ENCODE results near the gene CFAP92.

CFAP92 gene

GRCh38 chr3:129003578-129004112, 9.8 kb upstream of the CFAP92 start:
- DNase-seq = peak; percentile 47

GRCh38 chr3:129002573-129003569, 9.0 kb upstream of the CFAP92 start:
- DNase-seq = no peak

- DNase-seq = peak; percentile 45
Measured at GRCh38 chr3:129001806-129002572, 8.1 kb upstream of the CFAP92 start.

GRCh38 chr3:129001101-129001805, 7.4 kb upstream of the CFAP92 start, which contains the start of gene EFCC1:
Gene EFCC1 (plus strand): TSS chr3:129001304. CDS start chr3:129001629, 325 bp downstream.
- DNase-seq = peak; percentile 36

- no peak for DNase-seq
Measured at GRCh38 chr3:129000742-129001100, 6.8 kb upstream of the CFAP92 start.

- no peak for DNase-seq
Measured at GRCh38 chr3:128999102-128999501, 5.2 kb upstream of the CFAP92 start.

- DNase-seq = no peak
Measured at GRCh38 chr3:128998561-128998960, 4.7 kb upstream of the CFAP92 start.

- no peak for DNase-seq
Measured at GRCh38 chr3:128997486-128998133, 3.7 kb upstream of the CFAP92 start.

GRCh38 chr3:128996726-128997125, 2.9 kb upstream of the CFAP92 start:
- DNase-seq = no peak

- no peak for DNase-seq
Measured at GRCh38 chr3:128996200-128996599, 2.3 kb upstream of the CFAP92 start.

- no peak for DNase-seq
Measured at GRCh38 chr3:128995737-128996136, 1.9 kb upstream of the CFAP92 start.

GRCh38 chr3:128994581-128995546, 988 bp upstream of the CFAP92 start:
- DNase-seq = no peak

- DNase-seq = no peak
Measured at GRCh38 chr3:128994173-128994512, 267 bp upstream of the CFAP92 start.

GRCh38 chr3:128992926-128993460, 883 bp downstream of the CFAP92 start:
- DNase-seq = no peak

GRCh38 chr3:128991355-128991895, 2.5 kb downstream of the CFAP92 start:
- DNase-seq = no peak

GRCh38 chr3:128988286-128988685, 5.6 kb downstream of the CFAP92 start:
- DNase-seq = no peak

- no peak for DNase-seq
Measured at GRCh38 chr3:128987302-128988100, 6.4 kb downstream of the CFAP92 start.

- no peak for DNase-seq
Measured at GRCh38 chr3:128984596-128984995, 9.3 kb downstream of the CFAP92 start.

- DNase-seq = no peak
Measured at GRCh38 chr3:128983293-128984069, 10.4 kb downstream of the CFAP92 start.

All from NCI-H510A (cell line).